Stimulated activated CD8-positive, alpha-beta memory T cell treated with anti-CD3 and anti-CD28 coated beads, Interleukin-7, amount 100 ng/mL, for 1 hour (primary cell): ENCODE measurements around the gene BPHL.
A peak's percentile ranks its signal among the peaks of the same experiment; 100 is the strongest.
"Not testable (repeated sequence)": the region's sequence is repeated elsewhere in the genome, so short reads cannot be mapped to it uniquely, and the experiment has no call there.

Experiments
- DNase-seq, 2 donors: peaks; one replicate each; pipeline ENCODE4 v3.0.0-alpha.2; 2020; ENCODE audit warnings: low read depth in 2 of 2

The BPHL gene

DNA sequence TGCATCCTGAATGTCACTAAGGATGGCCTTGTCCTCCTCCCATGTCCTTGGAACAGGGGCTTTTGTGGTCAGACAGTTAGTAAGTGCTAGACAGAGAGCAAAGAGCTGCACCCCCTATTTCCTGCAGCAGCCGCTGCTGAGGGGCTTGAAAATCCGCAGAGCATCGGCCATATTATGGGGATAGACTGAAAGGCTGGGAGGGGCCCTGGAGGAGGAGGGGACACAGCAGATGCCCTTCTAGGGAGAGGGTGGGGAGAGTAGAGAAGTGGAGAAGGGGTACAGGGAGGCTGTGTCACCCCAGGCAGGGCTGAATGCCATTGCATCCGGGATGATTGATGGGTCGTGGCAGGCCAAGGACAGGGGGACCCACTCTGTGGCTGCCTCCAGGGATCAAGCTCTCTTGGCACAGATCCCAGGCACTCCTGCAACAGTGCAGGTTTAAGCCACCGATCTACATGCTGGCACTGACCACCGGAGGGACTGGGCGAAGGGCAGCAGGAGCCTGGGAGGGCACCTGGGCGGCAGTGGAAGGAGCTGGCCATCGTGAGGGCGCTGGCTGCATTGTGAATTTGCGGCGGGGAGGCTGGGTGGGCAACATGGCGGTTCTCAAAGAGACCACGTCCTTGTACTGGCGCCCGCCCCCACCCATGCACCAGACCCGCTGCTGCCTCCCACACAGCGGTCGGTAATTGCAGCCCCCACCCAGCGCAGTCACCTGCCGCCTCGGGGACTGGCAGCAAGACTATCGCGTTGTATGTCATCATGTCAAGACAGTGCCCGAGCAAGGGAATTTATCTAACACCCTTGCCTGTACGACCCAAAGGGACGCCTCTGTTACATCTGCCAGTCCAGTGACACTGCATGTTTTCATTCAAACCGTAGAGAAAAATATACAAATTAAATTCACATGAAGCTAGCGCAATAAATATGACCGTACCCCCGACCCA is 37.9 kb downstream of the BPHL start:
- DNase-seq: not testable (repeated sequence)

GRCh38 chr6:3157131-3157933 is 38.8 kb downstream of the BPHL start, which contains the start of gene TUBB2A:
TSS of gene TUBB2A (minus strand) at chr6:3157544. CDS start at chr6:3157463, 81 bp downstream.
- DNase-seq: peak; percentile 76 to 86

DNA sequence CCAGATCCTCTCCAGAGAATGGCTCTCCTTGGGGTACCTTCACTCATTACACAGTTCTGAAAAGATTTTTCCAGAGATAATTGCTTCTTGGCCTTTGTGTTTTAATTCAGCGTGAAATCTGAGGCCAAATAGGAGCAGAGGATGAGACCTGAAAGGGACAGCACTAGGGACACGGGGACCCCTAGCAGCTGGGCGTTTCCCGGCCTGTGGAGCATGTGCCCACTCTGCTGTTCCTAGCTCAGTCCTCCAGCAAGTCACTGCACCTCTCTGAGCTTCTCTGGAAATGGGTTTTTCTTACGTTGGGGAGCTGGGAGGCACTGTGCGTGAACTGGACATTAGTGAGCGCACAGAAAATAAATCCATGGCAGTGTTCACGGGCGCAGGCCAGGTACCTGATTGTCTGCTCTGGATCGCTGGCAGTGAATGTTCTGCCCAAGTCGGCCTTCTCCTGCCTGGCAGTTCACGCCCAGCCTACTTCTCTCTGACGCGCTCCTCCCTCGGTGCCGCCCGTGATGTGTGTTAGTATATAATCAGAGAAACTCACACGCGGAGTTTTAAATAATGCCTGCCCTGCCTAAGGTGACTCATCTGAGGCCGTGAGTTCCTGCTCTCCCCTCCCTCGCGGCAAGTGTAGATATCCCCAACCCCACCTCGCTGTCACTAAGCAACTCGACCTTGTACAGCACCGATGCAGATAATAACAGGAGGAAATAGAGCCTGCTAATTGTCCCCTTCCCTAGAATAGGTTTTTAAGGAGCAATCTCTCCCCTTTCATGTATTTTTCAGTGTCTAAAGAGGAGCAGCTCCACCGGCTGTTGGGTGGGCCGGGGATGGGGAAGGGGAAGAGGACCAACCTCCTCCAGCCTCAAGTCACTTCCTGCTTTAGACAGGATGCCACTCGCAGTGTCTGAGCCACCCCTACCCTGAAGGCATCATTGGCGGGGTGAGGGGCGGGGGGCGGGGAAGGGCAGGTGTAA is 41.6 kb downstream of the BPHL start:
- peak; percentile 37 to 38 for DNase-seq

DNA sequence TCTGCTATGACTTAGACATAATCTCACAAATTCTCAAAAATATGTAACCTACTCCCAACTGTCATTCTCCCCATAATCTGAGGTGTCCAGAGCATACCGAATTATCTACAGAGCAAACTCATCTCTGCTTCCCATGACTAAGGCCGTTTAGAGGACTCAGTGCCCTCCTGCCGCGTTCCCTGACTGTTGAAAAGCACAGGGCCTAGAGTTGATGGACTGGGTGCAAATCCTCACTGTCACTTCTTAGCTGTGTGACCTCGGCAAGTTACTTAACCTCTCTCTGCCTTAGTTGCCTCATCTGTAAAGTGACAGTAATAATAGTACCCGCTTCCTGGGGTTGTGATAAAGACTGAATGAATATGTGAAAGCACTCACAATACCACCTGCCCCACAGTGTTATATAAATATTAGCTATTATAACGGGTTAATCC is 43.6 kb downstream of the BPHL start:
- no peak for DNase-seq

GRCh38 chr6:3162565-3163247 is 44.2 kb downstream of the BPHL start:
- peak; percentile 27 to 32 for DNase-seq

- no peak for DNase-seq
Measured at GRCh38 chr6:3163248-3163594, 44.7 kb downstream of the BPHL start.

DNA sequence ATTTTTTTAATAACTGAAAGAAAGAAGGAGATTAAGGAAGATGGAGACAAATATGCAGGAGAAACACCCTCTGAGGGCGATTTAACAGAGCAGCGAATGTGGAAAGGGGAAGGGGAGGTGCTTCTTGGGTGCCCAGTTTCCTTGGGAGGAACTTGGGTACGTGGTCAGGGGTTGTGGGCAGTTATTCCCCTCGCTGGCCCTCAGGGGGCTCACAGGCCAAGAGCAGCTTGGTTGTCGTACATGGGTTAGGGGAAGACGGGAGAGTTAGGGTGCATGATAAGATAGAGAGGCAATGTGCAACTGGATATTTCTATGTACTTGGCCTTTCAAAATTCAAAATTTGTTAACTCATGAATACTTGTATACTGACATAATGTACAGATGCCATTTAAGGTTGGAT is 45.9 kb downstream of the BPHL start:
- no peak for DNase-seq

GRCh38 chr6:3165631-3166534 is 47.4 kb downstream of the BPHL start:
- no peak for DNase-seq

DNA sequence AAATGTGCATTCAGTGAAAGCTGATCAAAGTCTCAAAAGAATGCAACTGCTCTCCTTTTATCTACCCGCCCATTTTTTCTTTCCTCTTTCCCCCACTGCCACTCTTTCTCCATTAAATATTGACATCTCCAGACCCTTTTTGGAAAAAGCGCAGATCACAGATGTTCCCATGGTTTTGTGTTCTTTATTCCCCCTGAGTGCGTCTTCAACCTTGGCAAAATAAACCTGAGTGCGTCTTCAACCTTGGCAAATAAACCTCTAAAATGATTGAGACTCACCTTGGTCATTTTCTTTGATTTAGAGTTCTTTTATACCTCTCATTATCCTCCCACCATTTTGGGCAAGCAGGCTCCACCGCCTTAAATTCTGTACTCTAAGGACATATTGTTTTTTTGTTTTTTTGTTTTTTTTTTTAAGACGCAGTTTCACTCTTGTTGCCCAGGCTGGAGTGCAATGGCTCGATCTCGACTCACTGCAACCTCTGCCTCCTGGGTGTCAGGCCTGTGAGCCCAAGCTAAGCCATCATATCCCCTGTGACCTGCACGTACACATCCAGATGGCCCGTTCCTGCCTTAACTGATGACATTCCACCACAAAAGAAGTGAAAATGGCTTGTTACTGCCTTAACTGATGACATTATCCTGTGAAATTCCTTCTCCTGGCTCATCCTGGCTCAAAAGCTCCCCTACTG is 48.2 kb downstream of the BPHL start:
- DNase-seq: not testable (repeated sequence)

DNA sequence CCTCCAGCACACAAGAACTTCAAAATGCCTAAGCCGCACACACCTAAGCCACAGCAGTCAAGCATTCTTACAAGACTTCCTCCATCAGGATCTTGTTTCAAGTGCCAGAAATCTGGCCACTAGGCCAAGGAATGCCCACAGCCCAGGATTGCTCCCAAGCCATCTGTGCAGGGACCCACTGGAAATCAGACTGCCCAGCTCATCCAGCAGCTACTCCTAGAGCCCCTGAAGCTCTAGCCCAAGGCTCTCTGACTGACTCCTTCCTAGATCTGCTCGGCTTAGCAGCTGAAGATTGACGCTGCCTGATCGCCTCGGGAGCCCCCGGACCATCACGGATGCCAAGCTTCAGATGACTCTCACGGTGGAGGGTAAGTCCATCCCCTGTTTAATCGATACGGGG is 49.5 kb downstream of the BPHL start:
- DNase-seq: not testable (repeated sequence)

GRCh38 chr6:3170676-3171075 is 52.2 kb downstream of the BPHL start:
- DNase-seq: not testable (repeated sequence)

DNA sequence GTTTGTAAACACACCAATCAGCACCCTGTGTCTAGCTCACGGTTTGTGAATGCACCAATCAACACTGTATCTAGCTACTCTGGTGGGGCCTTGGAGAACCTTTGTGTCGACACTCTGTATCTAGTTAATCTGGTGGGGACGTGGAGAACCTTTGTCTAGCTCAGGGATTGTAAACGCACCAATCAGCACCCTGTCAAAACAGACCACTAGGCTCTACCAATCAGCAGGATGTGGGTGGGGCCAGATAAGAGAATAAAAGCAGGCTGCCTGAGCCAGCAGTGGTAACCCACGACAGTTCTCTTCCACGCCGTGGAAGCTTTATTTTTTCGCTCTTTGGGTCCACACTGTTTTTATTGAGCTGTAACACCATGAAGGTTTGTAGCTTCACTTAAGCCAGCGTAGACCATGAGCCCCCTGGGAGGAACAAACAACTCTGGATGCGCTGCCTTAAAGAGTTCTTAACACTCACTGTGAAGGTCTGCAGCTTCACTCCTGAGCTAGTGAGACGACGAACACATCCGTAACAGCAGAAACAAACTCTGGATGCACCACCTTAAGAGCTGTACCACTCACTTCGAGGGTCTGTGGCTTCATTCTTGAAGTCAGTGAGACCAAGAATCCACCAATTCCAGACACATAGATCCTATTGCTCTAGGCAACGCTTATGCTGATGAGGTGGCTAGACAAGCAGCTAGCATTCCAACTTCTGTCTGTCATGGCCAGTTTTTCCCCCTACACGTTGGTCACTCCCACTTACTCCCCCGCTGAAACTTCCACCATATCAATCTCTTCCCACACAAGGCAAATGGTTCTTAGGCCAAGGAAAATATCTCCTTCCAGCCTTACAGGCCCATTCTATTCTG is 53.0 kb downstream of the BPHL start:
- not testable (repeated sequence) for DNase-seq

DNA sequence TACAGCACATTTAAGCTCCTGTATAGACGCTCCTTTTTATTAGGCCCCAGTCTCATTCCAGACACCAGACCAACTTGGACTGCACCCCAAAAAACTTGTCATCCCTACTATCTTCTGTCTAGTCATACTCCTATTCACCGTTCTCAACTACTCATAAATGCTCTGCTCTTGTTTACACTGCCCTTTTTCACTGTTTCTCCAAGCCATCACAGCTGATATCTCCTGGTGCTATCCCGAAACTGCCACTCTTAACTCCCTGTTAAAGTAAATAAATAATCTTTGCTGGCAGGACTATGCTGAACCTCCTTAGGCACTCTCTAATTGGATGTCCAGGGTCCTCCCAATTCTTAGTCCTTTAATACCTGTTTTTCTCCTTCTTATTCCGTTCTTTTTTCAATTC is 54.3 kb downstream of the BPHL start:
- DNase-seq: not testable (repeated sequence)

- not testable (repeated sequence) for DNase-seq
Measured at GRCh38 chr6:3173636-3174089, 55.2 kb downstream of the BPHL start.

GRCh38 chr6:3175715-3176402 is 57.3 kb downstream of the BPHL start:
- DNase-seq: no peak

DNA sequence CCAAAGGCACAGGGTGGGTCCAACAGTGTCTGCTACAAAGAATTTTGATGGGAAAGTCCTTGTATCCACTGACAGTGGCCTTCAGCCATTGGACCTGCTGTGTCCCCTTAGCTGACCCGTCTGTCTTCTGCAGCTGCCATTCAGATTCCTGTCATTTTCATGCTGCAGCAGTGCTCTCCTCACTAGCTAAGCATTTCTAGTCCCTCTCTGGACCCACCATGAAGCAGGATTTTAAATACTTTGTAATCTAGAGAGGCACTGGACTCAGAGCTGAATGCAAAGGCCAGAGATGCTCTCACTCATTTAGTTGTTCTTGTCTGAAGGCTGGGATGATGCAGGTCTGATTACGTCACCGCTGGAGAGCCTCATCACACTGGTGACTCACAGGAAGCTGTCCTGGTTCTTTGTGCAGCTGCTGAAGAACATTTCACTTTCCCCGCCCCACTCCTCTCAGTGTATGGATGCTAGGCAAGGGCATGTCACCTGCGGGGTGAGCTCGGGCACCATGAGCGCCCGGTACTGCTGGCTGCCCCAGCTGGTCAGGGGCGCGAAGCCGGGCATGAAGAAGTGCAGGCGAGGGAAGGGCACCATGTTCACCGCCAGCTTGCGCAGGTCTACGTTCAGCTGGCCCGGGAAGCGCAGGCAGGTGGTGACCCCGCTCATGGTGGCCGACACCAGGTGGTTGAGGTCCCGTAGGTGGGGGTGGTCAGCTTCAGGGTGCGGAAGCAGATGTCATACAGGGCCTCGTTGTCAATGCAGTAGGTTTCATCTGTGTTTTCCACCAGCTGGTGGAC is 58.2 kb downstream of the BPHL start:
- DNase-seq: no peak

GRCh38 chr6:3178666-3179065 is 60.2 kb downstream of the BPHL start:
- DNase-seq: not testable (repeated sequence)
